GM19099 (cell line): ENCODE results near the gene RGS7BP.

Experiments
- POLR2A ChIP-seq: IDR thresholded peaks from 3 replicates; pipeline ENCODE4 v1.6.1; 2011; ENCODE audit warnings: low read depth; ENCODE audit not compliant: insufficient read length; ENCODE audit errors: extremely low read depth

The RGS7BP gene

DNA sequence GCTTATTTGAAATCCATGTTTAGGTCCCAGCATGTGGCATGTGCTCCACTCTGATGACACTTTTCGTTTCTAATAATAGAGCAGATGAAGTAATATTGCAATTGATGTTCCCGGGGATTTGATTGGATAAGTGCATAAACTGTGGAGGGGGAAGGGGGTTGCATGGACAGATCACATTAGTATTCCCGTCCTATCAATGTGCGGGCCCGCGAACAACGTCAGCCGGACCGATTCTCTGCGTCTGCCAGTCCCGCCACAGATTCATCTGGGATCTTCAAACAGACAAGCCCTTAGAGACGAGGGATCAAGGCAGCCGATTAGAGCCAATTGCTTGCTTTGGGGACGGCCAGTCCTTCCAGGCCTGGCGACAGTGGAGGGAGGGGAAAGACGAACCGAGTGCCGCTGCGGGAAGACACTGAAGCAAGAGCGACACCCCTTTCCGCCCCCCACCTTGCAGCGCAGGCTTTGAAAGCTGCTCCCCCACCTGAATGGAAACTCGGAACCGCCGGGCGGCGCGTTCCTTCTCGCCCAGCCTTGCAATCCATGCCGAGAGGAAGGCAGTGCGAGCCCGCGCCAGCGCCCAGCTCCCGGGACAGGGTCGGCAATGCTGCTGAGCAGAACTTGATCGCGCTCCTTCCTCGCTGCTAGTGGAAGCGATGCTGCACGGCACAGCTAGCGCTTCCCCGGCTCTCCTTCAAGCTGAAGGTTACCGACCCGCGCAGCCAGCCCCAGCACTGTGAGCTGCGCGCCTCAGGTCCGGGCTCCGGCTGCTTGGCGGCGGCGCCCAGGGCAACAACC is at the start of gene RGS7BP:
Gene RGS7BP, plus strand, starts transcription at position 247 of the 798 bp plus-strand sequence. CDS start 610 bp downstream, outside the sequence.
- TF ChIP-seq POLR2A, result no peak

DNA sequence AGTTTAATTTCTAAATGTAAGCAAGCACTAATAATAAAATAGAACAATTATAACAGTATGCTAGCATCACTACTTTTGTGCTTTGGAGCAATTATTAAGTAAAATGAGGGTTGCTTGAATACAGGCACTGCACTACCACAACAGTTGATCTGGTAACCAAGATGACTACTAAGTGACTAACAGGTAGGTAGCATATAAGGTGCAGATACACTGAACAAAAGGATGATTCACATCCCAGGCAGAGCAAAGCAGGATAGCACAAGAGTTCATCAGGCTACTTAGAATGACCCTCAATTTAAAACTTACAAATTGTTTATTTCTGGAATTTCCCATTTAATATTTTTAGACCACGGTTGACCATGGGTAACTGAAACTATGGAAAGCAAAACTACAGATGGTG is 48.0 kb upstream of the RGS7BP start:
- no peak for TF ChIP-seq POLR2A

GRCh38 chr5:64458948-64459347 is 46.9 kb upstream of the RGS7BP start:
- no peak for TF ChIP-seq POLR2A

GRCh38 chr5:64462391-64462790 is 43.4 kb upstream of the RGS7BP start:
- no peak for TF ChIP-seq POLR2A

- TF ChIP-seq POLR2A, result no peak
Measured at GRCh38 chr5:64486163-64486562, 19.7 kb upstream of the RGS7BP start.

DNA sequence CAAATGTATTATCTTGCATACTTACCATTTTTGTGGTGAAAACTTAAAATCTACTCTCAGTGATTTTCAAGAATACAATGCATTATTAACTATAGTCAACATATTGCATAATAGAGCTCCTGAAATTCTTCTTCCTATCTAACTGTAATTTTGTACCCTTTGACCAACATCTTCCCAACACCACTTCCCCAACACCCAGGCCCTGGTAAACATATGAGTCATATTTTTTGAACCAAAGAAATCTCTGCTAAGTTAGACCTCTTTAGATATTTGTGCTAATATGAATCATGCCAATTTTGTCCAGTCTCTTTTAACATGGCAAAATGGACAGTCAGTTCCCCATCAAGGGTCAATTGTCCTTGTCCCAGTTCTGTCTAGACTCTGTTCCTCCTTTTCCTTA is 18.5 kb upstream of the RGS7BP start:
- no peak for TF ChIP-seq POLR2A

DNA sequence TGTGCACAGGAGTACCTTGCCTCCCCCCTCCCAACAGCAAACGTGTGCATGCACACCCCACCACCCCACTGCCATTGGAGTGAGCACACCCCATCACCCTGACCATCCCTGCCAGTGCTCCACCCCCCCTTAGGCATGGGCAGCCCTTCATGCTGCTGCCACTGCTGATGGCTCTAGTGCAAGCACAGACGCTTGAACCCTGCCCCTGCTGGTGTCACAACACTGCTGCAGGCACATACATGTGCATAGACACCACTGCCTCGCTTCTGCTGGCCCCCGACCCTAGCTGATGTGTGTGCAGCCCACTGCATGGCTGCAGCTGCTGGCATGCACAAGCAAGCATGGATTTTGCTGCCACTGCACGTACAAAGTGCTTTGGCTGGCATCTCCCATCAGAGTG is 16.0 kb upstream of the RGS7BP start:
- TF ChIP-seq POLR2A, result no peak

- no peak for TF ChIP-seq POLR2A
Measured at GRCh38 chr5:64497386-64497785, 8.4 kb upstream of the RGS7BP start.

DNA sequence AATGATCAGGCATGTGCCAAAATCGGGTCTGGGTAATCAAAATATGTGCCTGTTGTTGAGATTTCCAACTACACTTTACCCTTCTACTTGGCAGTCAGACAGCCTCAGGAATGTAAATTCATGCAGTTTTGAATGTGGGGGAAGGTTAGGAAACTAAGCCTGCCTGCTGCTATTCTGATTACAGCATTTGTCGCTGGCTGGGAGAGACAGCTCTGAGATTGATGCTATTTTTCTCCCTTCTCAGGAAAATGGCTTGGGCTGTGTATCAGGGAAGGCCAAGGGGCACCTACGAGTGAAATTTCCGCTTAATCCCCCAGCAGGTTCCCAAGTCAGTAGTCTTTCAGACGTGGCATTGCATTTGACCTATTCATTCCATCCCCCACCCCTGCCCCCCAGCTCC is 3.6 kb upstream of the RGS7BP start:
- no peak for TF ChIP-seq POLR2A

GRCh38 chr5:64506567-64507263 is 900 bp downstream of the RGS7BP start:
- TF ChIP-seq POLR2A, result no peak

DNA sequence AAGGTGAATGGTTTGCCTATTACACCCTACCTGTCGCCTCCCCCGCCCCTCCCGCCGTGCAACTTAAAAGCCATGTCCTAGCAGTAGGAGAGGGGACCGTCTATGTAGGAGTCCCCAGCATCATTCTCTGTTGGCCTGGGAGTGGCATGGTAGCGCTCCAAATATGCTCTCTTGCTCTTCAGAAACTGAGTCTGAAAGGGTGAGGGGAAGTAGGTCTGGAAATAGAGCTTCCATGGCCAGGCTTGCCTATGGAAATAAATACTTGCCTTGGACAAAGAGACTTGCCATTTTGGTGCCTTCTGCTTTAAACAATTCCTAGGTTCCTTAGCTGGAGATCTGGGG is 1.4 kb downstream of the RGS7BP start:
- no peak for TF ChIP-seq POLR2A

DNA sequence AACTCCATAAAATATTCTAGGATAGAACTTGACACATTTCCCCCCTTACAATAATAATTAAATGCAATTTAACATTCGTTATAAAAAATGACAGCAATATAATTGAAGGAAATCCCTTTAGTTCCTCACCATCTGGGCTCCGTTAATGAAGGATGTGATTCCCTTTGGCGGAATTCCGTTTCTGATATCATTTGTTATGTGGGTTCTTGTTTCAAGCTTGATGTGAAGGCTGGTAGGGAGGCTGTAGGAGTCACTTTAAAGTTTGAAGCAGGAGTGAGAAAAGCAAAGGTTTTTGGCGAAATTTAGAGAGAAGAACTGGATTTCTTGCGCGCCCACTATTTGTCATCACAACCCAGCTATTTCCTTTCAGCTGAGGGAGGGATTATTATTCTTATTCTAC is 4.0 kb downstream of the RGS7BP start:
- TF ChIP-seq POLR2A, result no peak

GRCh38 chr5:64513492-64513891 is 7.7 kb downstream of the RGS7BP start:
- no peak for TF ChIP-seq POLR2A

- no peak for TF ChIP-seq POLR2A
Measured at GRCh38 chr5:64514612-64515011, 8.8 kb downstream of the RGS7BP start.

- TF ChIP-seq POLR2A, result no peak
Measured at GRCh38 chr5:64516216-64516615, 10.4 kb downstream of the RGS7BP start.

GRCh38 chr5:64518793-64519192 is 13.0 kb downstream of the RGS7BP start:
- TF ChIP-seq POLR2A, result no peak
